Transverse colon (tissue), 3 donors: ENCODE data around the gene CNTD1.

ENCODE experiments used
- EP300 ChIP-seq: sonication (generic); formaldehyde crosslinking; IDR thresholded peaks from one replicate; pipeline ENCODE4 v1.6.1; 2017; ENCODE audit warnings: antibody characterized with exemption, low read depth
- POLR2A ChIP-seq: fragments of 450-650 bp; IDR thresholded peaks from one replicate; pipeline ENCODE4 v1.6.1; 2016; ENCODE audit warnings: antibody characterized with exemption, mild to moderate bottlenecking, moderate library complexity
- TF ChIP-seq, protein P1 (sequence below), 5 experiments: fragments of 200-600 bp in 3 of 5; fragments of 450-650 bp in 2 of 5; sonication (generic) in 3 of 5; IDR thresholded peaks; 1 replicate in 2 of 5; 2 replicates in 3 of 5; pipeline ENCODE4 v1.5.1; 2016 to 2017; ENCODE audit warnings: antibody characterized with exemption in 5 of 5, inconsistent platforms in 3 of 5, mild to moderate bottlenecking in 2 of 5, moderate library complexity in 1 of 5

DNA sequence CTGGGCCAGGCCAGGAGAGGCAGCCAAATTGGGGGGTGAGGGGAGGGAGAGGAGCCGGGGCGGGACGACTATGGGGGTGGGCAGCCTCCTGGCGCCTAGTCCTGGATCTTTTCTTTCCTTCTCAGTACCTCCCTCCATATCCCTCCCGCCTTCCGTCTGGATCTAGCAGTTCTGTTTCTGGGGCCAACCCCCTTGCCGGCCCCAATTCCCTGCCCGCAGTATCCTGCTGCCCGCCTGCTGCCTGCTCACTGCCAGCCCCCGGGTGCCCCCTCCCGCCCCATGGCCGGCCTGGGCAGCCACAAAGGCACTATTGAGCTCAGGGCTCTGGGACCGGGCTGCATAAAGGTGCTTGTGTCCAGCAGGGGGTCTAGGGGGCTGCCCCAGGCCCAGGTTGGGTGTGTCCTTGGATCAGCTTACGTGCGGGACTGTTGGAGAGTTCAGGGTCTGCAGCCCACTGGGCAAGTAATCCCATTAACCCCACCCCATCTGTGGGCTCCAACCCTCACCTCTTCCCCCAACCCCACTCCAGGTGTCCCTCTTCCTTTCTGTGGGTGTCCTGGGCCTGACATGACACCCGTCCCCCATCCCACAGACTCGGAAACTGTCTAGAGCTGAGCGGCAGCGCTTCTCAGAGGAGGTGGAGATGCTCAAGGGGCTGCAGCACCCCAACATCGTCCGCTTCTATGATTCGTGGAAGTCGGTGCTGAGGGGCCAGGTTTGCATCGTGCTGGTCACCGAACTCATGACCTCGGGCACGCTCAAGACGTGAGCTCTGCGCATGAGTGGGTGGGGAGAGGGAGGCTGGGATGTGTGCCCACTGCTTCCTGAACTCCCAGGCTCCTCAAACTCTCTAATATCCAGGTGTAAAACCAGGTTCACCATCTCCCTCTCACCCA, 16.2 kb upstream of the CNTD1 start:
- TF ChIP-seq, protein P1, sequence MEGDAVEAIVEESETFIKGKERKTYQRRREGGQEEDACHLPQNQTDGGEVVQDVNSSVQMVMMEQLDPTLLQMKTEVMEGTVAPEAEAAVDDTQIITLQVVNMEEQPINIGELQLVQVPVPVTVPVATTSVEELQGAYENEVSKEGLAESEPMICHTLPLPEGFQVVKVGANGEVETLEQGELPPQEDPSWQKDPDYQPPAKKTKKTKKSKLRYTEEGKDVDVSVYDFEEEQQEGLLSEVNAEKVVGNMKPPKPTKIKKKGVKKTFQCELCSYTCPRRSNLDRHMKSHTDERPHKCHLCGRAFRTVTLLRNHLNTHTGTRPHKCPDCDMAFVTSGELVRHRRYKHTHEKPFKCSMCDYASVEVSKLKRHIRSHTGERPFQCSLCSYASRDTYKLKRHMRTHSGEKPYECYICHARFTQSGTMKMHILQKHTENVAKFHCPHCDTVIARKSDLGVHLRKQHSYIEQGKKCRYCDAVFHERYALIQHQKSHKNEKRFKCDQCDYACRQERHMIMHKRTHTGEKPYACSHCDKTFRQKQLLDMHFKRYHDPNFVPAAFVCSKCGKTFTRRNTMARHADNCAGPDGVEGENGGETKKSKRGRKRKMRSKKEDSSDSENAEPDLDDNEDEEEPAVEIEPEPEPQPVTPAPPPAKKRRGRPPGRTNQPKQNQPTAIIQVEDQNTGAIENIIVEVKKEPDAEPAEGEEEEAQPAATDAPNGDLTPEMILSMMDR (IDR thresholded peaks at IDR 0.05) = no peak
- no peak for TF ChIP-seq POLR2A
- TF ChIP-seq EP300 = no peak
